Muscle of leg (tissue), 11 donors: Measurements from ENCODE around the gene RABEP1. TPM values are rescaled to one million over a fixed set of nuclear protein-coding genes. Genes with fewer than 3 reads are reported as not detected.

Experiments used
- DNase-seq: peaks from one replicate; pipeline ENCODE4 v3.0.0; 2013
- H3K27ac ChIP-seq: one replicate; pipeline ENCODE4 v1.5.1; 2013; ENCODE audit warnings: mild to moderate bottlenecking, low read length, control low read depth
- H3K27me3 ChIP-seq: one replicate; pipeline ENCODE4 v1.6.1; 2013; ENCODE audit warnings: low read length; ENCODE audit not compliant: control insufficient read depth, insufficient read depth
- H3K36me3 ChIP-seq: one replicate; pipeline ENCODE4 v1.6.1; 2013; ENCODE audit warnings: low read length; ENCODE audit not compliant: control insufficient read depth, insufficient read depth
- H3K4me1 ChIP-seq: one replicate; pipeline ENCODE4 v1.6.1; 2013; ENCODE audit warnings: low read length; ENCODE audit not compliant: control insufficient read depth, insufficient read depth
- H3K4me3 ChIP-seq: one replicate; pipeline ENCODE4 v1.5.1; 2013; ENCODE audit warnings: low read length, control low read depth
- H3K9me3 ChIP-seq: replicated peaks from 2 replicates; pipeline ENCODE4 v1.6.1; 2013; ENCODE audit warnings: low read depth, low read length; ENCODE audit not compliant: control insufficient read depth
- WGBS: methylation state at CpG from one replicate; pipeline ENCODE4 v1.1.5; 2013; ENCODE audit warnings: missing lambda C conversion rate; ENCODE audit not compliant: insufficient coverage; 5-methylcytosine and 5-hydroxymethylcytosine counted together
- polyA plus RNA-seq, 8 donors: library from polyadenylated mRNA; unstranded; fragments of 120-200 nt; gene quantifications; one replicate each; pipeline versions ENCODE4 v1.2.1 to v1.2.3, GENCODE V29; 2013; ENCODE audit warnings: inconsistent platforms in 1 of 8, low replicate concordance in 1 of 8; ENCODE audit not compliant: insufficient read length in 8 of 8, insufficient read depth in 1 of 8
- total RNA-seq: library from RNA; stranded (reverse); fragments of 120-200 nt; gene quantifications from one replicate; pipeline ENCODE4 v1.2.4, GENCODE V29; 2013

The RABEP1 gene
- total and polyA plus RNA-seq, 9 donors = 38.2 to 55.6 (median 51.6) TPM

- 67% methylated on average over 8 of the region's 10 CpGs for WGBS
- H3K36me3 ChIP-seq = no peaks in the 10 kb centered on the region
- DNase-seq = no peak
- peak overlapping the region; percentile 31 for H3K27ac ChIP-seq
- H3K9me3 ChIP-seq = no peaks in the 10 kb centered on the region
- H3K27me3 ChIP-seq = no peaks in the 10 kb centered on the region
- peaks cover 8% of the 10 kb centered on the region for H3K4me1 ChIP-seq
- no peak overlapping the region for H3K4me3 ChIP-seq
These were observed 40.0 kb upstream of the RABEP1 start for GRCh38 chr17:5241861-5242671.

- 96% methylated on average over 3 of the region's 8 CpGs for WGBS
- Histone ChIP-seq H3K4me1 (no peaks in the 10 kb centered on the region), H3K36me3 (no peaks in the 10 kb centered on the region), H3K9me3 (no peaks in the 10 kb centered on the region), H3K27me3 (no peaks in the 10 kb centered on the region), H3K4me3 (no peak overlapping the region), H3K27ac (no peak overlapping the region)
- no peak for DNase-seq
These were observed 34.5 kb upstream of the RABEP1 start for GRCh38 chr17:5247621-5248020.

GRCh38 chr17:5248821-5249479, 33.1 kb upstream of the RABEP1 start:
- no peak overlapping the region for H3K27ac ChIP-seq
- H3K4me3 ChIP-seq = no peak overlapping the region
- H3K36me3 ChIP-seq = no peaks in the 10 kb centered on the region
- H3K4me1 ChIP-seq = no peaks in the 10 kb centered on the region
- DNase-seq = no peak
- 63% methylated on average over 12 of the region's 22 CpGs for WGBS
- H3K9me3 ChIP-seq = no peaks in the 10 kb centered on the region
- H3K27me3 ChIP-seq = no peaks in the 10 kb centered on the region

GRCh38 chr17:5249615-5250014, 32.5 kb upstream of the RABEP1 start:
- H3K36me3 ChIP-seq = no peaks in the 10 kb centered on the region
- H3K4me3 ChIP-seq = no peak overlapping the region
- H3K9me3 ChIP-seq = no peaks in the 10 kb centered on the region
- no peak overlapping the region for H3K27ac ChIP-seq
- DNase-seq = peak; percentile 81
- no CpG with 5 or more reads among the region's 4 CpGs for WGBS
- H3K27me3 ChIP-seq = no peaks in the 10 kb centered on the region
- no peaks in the 10 kb centered on the region for H3K4me1 ChIP-seq

- H3K4me3 ChIP-seq = no peak overlapping the region
These were observed 27.7 kb upstream of the RABEP1 start for GRCh38 chr17:5254414-5254813.

GRCh38 chr17:5254903-5255521, 27.1 kb upstream of the RABEP1 start:
- Histone ChIP-seq H3K27me3 (no peaks in the 10 kb centered on the region), H3K36me3 (no peaks in the 10 kb centered on the region), H3K27ac (peak overlapping the region; percentile 55), H3K4me3 (no peak overlapping the region), H3K9me3 (no peaks in the 10 kb centered on the region), H3K4me1 (no peaks in the 10 kb centered on the region)
- WGBS = 65% methylated on average over 5 of the region's 5 CpGs
- peak; percentile 74 for DNase-seq

More at GRCh38 chr17:5254414-5254813, 27.7 kb upstream of the RABEP1 start:
- Histone ChIP-seq H3K4me1 (no peaks in the 10 kb centered on the region), H3K9me3 (no peaks in the 10 kb centered on the region), H3K36me3 (no peaks in the 10 kb centered on the region), H3K27ac (peak overlapping the region; percentile 21), H3K27me3 (no peaks in the 10 kb centered on the region)
- WGBS = 63% methylated on average over 5 of the region's 7 CpGs
- DNase-seq = no peak

GRCh38 chr17:5257124-5257523, 25.0 kb upstream of the RABEP1 start:
- Histone ChIP-seq H3K36me3 (no peaks in the 10 kb centered on the region), H3K4me1 (no peaks in the 10 kb centered on the region), H3K27me3 (no peaks in the 10 kb centered on the region), H3K27ac (no peak overlapping the region), H3K4me3 (no peak overlapping the region), H3K9me3 (no peaks in the 10 kb centered on the region)
- 100% methylated on average over 2 of the region's 5 CpGs for WGBS
- DNase-seq = no peak

- Histone ChIP-seq H3K4me3 (no peak overlapping the region), H3K36me3 (no peaks in the 10 kb centered on the region), H3K27ac (no peak overlapping the region), H3K4me1 (no peaks in the 10 kb centered on the region), H3K9me3 (no peaks in the 10 kb centered on the region), H3K27me3 (no peaks in the 10 kb centered on the region)
- no peak for DNase-seq
- no CpG with 5 or more reads among the region's 1 CpG for WGBS
These were observed 21.5 kb upstream of the RABEP1 start for GRCh38 chr17:5260542-5260941.

- Histone ChIP-seq H3K36me3 (no peaks in the 10 kb centered on the region), H3K27ac (no peak overlapping the region), H3K27me3 (no peaks in the 10 kb centered on the region), H3K4me1 (no peaks in the 10 kb centered on the region), H3K4me3 (no peak overlapping the region), H3K9me3 (no peaks in the 10 kb centered on the region)
- no peak for DNase-seq
- WGBS = 95% methylated on average over 2 of the region's 2 CpGs
These were observed 19.6 kb upstream of the RABEP1 start for GRCh38 chr17:5262416-5262991.

GRCh38 chr17:5263441-5263840, 18.6 kb upstream of the RABEP1 start:
- no CpG with 5 or more reads among the region's 6 CpGs for whole genome bisulfite sequencing
- Histone ChIP-seq H3K27ac (no peak overlapping the region), H3K4me3 (no peak overlapping the region), H3K9me3 (no peaks in the 10 kb centered on the region), H3K36me3 (no peaks in the 10 kb centered on the region), H3K27me3 (no peaks in the 10 kb centered on the region), H3K4me1 (no peaks in the 10 kb centered on the region)
- DNase-seq = no peak
